Measurements from ENCODE around the gene DENND1B.
"Not testable (repeated sequence)": the region's sequence is repeated elsewhere in the genome, so short reads cannot be mapped to it uniquely, and the experiment has no call there.

Gene DENND1B

DNA sequence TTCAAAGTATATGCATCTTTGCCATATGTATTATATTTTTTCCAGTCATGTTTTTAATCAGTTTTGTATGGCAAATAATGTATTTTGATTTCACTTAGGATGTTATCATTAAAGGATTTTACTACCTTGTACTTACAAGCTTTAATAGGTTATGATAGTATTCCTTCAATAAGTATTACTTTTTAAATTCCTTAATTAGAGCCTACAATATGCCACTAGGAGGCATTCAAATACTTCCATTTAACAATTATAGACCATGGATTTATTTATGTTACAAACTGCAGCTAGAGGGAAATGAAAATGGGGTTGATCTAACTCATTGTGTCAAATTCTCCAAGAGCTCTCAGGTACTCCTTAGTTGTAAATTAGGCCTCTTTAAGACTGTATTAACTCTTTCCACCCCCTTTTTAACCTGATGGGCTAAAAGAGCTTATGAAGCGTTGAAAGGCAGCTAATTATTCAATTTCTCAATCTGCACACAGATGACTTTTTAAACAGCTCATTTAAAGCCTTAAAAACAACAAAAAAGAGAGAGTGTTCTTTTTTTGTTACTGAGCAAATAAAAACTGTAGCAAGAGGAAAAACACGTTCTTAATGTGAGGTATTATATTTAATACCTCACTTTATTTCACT lies 156.2 kb downstream of the DENND1B start:
- peak; percentile 30 for DNase-seq

DNA sequence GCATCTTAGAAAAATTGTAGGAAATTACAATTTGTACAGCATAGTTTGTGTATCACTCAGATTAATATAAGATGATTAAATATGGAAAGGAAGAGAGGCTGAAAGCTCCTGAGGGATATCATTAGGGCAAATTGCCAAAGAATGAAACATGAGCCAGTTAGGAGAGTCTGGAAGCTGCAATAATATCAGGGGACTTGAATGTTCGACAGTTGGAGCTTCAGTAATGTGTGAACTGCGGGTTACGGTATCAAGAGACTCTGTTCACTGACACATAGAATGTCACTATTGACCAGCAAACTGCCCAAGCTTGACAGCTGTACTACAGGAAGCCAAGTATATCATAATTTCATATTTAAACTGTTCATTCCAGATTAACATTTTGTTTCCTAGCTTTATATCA lies 157.2 kb downstream of the DENND1B start:
- DNase-seq: peak; percentile 39

DNA sequence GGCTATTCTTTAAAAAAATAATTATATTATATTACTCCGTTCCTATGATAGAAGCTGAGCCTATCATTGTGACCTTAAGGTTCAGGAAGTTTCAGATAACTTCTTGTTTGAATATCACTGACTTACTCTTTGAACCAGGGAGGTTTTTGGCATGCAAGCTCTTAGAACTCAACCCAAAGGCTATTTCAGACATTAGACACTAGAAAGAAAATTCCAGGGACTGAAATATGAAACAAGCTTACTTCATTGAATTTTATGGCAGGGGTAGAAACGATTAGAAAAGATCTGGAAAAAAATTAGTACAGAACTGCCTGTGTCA lies 159.6 kb downstream of the DENND1B start:
- no peak for DNase-seq

DNA sequence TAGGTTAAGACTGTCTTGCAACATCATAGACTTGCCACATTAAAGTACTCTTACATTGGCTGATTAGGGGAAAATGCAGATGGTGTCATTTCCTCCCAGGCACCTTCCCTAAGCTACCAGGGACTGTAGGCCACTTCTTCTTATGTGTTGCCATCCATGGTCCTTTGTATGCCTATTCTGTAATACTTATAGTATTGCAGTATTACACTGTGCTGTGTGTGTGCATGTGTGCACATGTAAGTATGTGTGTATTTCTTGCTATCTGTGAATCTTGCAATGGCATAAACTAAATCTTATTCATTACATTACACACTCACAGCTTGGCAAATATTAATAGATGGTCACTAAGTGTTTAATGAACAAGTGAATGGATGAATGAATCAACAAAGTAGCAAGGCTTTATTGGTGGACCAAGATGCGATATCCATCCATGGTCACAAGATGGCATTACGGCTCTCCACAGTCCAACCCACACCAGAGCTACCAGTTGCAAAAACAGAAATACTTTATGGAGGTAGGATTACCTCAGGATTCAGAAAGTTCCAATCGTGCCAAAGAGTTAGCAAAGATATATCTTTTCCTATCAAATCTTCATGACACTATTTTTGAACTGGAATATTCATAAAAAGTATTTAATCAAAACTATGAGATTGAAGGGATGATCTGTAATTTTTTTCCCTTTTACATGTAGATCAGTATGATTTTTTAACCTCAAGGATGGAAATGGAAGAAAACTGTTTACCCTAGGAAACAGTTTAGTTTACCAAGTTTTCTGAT lies 160.2 kb downstream of the DENND1B start:
- peak; percentile 41 for DNase-seq

DNA sequence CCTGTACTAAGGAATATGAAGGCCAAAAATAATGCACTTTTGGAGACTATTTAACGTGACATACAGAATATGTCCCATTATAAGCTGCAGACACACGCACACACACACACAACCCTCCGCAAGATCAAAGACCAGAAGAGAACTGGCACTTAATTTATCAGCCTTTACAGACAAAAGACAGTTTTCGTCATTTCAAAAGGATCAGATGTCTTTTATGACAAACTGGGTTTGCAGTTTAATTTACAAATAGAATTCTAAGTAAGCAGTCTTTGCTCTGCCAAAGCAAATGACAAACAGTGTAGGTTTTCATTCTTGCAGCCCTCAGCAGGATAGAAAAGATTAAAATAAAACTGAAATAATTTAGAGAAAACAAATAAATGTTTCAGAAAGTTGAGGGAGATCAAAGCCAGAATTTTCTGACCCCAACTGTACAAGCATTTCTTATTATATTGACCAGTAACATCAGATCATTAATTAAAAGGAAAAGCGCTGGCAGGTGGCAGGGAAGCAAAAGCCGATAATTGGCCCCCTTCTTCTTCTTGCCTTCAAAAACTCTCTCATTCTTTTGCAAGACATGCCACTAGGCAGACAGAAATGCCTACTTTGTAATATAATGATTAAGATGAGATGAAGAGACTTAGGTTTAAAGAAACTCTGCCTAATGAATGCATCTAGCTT lies 169.0 kb downstream of the DENND1B start:
- DNase-seq: no peak

DNA sequence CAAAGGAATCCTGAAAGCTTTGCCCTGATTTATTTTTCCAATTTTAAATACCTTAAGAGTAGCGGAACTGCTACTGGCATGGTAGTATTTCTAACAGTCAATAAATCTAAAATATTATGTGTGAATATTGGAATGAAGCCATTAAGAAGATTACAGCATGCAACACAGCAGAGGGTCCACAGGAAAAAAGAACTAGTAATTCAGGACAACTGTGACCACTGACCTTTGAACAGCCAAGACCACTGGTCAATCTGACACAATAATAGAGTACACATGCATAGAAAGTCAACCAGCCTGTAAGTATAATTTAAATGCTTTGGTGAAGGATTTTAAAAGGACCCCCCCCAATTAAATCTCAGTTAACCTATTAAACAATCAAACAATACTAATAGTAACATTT lies 171.0 kb downstream of the DENND1B start:
- DNase-seq: no peak

DNA sequence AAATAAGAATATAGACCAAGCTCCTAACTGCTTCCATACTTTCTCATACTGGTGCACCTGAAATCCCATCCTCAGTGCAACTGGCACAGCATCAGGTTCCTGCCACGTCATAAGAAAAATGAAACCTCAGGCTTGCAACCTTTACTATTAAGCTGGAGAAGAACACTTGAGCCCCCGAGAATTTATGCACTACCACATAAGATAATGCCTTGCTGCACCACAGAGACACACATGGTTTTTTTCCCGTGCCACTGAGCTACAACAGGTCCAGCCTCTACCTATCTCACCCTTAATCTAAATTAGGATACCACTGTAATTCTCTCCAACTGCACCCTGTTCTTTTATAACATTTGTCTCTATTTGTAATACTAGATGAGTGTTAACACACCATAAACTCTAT lies 174.5 kb downstream of the DENND1B start:
- DNase-seq: no peak

DNA sequence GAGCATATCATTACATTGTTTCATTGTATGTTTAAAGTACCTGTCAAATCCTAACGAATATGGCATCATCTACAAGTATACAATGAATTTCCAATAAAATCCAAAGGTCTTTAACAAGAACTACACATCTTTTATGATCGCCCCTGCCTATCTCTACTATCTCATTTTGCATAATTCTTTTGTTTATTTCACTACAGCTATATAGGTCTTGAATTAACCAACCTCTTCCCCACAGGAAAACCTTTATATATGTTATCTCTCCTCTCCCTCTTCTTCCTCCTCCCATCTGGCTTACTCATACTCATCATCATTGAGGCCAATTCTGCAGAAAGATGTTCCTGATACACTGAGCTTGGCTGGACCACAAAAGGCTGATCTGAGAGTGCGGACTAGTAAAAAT lies 175.5 kb downstream of the DENND1B start:
- DNase-seq: no peak

DNA sequence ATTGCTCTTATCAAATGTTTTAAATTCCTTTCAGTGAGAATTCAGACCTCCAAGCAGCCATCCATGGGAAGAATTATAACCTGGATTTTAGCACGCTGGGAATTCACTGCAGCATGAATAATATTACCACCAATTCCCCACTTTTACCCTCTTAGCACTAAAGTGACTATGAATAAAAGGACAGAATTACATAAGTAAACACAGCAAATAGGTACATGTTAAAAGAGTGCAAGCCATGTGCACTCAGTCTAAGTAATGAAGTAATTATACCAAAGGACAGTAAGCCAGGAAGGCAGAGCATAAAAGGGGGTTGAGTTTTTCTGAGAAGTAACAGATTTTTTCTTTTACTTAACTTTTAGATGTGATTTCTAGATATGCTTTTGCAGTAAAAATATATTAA lies 176.3 kb downstream of the DENND1B start:
- DNase-seq: no peak

DNA sequence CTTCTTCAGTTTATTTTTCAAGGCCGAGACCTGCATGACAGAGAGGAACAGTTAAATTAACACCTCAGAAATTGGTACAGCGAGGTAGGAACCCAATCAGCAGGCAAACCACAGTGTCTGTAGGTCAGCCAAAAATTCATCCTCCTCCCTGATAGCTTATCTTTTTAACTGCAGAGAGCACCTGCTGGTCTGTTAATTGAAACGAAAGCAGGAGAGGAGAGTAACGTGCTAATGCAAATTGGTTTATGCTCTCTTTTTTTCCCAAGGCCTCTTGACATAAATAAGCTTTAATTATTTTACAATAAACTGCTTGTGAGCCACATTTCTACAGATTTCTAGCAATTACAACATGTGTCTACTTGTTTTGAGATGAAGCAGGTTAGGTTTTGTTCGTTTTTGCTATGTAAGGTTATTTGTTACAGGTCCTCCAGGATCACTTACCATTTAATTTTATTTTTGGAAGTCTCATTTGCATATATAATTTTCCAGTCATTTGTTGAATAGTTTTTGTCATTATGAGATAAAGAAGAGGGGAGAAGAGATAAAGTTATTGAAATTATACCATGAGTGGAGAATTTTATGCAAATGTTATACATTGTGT lies 179.9 kb downstream of the DENND1B start:
- no peak for DNase-seq

DNA sequence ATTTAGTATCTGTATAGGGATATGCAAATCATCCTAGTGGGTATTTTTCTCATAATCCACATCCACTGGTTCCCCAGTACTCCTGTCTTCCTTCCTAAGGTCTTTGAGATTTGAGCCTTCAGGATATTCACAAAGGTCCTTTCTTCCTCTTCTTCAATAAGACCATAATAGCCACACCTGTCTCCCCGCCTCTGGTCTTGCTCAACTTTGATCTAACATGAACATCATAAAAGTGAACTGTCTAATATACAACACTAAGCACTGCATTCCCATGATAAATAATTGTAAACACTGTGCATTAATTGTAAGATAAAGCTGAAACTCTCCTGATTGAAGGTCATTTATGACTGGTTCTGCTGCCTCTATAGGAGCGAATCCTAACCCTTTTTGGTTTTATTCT lies 184.6 kb downstream of the DENND1B start:
- no peak for DNase-seq

DNA sequence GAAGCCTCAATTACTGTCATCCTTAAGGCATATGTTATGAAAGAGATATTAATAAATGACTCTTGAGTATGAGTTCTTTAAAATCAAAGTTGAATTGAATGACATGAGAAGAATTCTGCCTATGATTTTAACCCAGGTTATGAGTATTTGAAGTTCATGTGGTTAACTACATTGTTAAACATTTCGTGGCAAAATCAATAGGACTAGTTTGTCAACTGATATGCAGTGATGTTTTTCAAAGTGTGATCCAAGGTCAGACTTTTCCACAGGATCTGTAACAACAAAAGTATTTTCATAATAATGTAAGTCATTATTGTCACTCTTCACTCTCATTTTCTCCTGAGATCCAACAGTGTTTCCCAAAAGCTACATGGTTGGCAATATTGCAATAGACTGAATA lies 189.5 kb downstream of the DENND1B start:
- no peak for DNase-seq

DNA sequence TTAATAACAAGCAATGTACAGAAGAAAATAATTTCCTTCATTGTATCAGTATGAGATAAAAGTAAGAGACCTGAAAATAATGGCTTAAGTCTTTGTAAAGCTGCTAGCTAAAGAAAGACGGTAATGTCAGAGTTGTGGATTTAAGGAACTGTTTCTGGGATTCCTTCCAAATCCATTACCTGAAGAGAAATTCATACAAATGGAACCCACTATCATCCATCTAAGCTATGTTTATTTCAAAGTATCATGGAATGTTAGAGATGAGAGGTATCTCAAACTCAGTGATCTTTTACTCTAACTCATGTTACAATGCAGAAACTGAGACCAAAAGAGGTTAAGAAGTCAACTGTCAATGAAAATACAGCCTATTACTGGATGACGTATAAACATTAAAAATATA lies 197.7 kb downstream of the DENND1B start:
- DNase-seq: no peak

DNA sequence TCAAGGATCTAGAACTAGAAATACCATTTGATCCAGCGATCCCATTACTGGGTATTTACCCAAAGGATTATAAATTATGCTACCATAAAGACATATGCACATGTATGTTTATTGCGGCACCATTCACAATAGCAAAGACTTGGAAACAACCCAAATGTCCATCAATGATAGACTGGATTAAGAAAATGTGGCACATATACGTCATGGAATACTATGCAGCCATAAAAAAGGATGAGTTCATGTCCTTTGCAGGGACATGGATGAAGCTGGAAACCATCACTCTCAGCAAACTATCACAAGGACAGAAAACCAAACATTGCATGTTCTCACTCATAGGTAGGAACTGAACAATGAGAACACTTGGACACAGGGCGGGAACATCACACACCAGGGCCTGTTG lies 199.7 kb downstream of the DENND1B start:
- DNase-seq: not testable (repeated sequence)

DNA sequence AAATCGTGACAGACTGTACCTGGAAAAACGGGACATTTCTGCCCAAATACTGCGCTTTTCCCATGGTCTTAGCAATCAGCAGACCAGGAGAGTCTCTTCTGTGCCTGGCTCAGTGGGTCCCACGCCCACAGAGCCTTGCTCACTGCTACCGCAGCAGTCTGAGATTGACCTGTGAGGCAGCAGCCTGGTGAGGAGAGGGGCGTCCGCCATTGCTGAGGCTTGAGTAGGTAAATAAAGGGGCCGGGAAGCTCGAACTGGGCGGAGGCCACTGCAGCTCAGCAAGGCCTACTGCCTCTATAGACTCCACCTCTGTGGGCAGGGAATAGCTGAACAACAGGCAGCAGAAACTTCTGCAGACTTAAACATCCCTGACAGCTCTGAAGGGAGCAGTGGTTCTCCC lies 203.1 kb downstream of the DENND1B start:
- DNase-seq: no peak

DNA sequence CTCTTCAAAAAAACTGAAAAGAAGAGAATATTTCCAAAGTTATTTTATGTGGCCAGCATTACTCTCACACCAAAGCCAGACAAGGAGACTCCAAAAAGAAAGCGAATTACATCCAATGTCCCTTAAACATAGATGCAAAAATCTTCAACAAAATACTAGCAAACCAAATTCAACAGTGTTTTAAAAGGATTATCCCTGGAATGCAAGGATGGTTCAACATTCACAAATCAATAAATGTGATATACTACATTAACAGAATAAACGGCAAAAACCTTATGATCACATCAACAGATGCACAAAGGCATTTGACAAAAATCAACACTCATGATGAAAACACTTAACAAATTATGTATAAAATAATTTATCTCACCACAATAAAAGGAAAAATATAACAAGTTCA lies 207.8 kb downstream of the DENND1B start:
- no peak for DNase-seq

DNA sequence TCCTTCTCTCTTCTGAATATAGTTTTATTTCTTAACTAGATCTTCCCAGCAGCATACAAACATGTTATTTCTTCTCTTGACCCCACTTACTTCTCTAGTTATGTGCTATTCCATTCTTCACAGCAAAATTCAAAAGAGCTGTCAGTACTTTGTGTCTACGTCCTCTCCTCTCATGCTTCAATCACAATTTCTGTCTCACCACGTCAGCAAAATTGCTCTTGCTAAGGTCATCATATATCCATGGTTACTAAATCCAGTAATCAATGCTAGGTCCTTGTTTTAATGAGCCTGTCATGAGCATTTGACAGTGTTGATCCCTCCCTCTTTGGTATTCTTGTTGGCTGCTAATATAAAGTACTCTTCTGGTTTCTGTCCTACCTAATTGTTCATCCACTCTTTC lies 214.2 kb downstream of the DENND1B start:
- no peak for DNase-seq

DNA sequence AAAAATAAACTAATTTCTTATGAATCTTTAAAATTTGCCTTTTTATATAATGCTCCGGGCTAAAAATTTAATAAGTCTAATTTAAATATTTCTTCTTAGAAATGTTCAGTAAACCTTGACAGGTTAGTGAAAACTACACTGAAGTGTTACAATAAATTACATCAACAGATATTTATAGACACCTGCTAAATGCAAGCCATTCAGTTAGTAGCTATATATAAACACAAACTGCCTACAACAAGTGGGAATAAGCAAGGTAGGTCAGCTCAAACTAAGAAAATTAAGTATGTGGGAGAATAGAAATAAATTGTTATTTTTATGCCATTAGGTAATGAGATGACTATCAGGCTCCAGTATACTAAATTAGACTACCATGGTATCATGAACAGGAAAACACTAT lies 215.6 kb downstream of the DENND1B start:
- no peak for DNase-seq

DNA sequence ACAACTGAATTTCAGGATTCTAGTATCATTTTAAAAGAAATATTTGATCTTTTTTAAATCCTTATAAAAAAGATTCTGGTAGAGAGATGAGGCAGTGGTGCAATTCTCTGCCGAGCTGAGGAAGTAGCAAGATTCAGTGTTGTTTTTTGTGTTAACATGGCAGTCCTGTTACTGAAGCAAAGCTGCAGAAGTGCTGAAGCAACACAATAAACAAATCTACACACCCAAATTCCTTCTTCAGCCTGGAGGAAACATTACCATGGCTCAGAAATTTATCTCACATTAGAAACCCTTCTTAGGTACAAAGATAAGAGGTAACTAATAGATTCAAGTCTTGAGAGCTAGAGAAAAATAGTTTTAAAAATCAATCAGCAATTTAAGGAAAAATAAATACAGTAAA lies 216.0 kb downstream of the DENND1B start:
- DNase-seq: no peak

DNA sequence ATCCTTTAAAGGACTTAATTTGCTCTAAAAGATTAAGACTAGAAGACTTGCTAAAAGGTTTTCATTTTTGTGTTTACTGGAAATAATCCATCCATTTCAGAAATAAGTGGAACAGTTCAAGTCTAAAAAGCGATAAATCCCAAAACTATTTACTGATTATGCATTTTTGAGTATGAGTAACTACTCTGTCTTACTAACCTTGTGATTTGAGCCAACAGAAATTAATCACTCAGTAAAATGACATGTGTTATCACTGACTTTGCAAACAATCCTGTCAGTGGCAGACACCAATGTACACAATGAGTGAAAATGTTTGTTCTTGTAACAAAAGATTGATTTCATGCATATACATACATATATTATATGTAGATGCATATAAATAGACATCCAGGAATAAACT lies 218.0 kb downstream of the DENND1B start:
- DNase-seq: peak; percentile 48

DNA sequence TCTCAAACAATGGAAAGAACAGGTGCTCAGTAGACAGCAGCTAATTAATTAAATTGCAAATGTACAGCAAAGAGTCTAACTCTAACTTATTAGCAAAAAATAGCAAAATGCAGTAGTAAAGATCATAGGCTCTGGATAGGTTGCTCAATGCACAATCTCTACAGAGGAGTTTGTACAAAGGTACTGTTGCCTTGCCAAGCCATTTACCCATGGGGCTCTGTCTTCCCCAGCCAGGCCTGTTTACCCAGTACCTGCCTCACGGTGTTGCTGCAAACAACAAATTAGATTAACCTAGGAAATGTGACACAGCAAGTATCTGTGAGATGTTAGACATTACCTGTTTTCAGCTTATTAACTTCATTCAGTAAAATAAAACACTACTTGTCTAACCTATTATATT lies 222.0 kb downstream of the DENND1B start:
- DNase-seq: no peak

DNA sequence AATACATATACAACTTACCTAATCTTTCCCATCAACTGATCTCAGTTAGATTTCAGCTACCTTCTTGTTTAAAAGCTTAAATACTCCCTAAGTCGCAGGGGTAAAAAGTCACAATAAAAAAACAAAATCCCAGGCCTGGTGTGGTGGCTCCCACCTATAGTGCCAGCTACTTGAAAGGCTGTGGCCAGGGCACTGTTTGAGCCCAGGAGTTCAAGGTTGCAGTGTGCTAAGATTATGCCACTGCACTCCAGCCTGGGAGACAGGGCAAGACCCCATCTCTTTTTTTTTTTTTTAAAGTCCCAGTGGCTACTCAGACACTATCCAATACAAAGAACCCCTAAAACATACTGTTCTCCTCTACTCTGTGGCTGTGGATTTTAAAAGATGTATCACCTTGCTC lies 228.3 kb downstream of the DENND1B start:
- DNase-seq: no peak

DNA sequence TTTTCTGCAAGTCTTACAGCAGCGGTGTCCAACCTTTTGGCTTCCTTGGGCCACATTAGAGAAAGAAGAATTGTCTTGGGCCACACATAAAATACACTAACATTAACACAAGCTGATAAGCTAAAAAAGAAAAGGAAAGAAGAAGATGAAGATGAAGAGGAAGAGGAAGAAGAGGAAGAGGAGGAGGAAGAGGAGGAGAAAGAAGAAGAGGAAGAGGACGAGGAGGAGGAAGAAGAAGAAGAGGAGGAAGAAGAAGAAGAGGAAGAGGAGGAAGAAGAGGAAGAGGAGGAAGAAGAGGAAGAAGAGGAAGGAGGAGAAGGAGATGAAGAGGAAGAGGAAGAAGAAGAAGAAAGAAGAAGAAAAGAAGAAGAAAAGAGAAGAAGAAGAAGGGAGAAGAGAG lies 230.7 kb downstream of the DENND1B start:
- DNase-seq: no peak

DNA sequence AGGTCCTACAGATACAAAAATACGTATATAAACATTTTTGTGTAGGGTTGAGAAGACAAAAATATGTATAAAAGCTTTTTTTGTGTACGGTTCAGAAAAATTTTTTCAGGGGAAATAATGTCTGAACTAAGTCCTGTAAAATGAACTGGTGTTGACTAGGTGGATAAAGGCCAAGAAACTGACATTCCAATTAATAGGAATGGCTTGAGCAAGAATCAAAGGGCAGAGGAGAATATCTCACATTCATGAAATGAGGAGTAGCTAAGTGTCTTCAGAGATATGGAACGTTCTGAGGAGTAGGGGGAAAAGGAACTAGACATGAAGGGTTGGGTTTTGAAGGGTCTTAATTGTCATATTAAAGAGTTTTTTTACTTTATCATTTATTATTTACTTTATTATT lies 231.2 kb downstream of the DENND1B start:
- no peak for DNase-seq

All from fibroblast of skin of right biceps (primary cell).